ENCODE measurements around the gene MSI2.

The MSI2 gene

GRCh38 chr17:57594767-57595166, 338.4 kb downstream of the MSI2 start:
- H3K36me3 ChIP-seq (ENCODE audit: insufficient read depth, low read length), result peaks cover 75% of the 10 kb centered on the region
- no peaks in the 10 kb centered on the region for H3K9me2 ChIP-seq (replicated peaks; ENCODE audit: low read depth, low read length)
- H3K9me3 ChIP-seq (ENCODE audit: insufficient read depth, low read depth, low read length), result peaks cover 4% of the 10 kb centered on the region; the same call in 1 of the 2 replicates
- H3K4me3 ChIP-seq (ENCODE audit: low read length, poor library complexity, severe bottlenecking), result no peak overlapping the region
- no peaks in the 10 kb centered on the region for H3K27me3 ChIP-seq (ENCODE audit: insufficient read depth, low read length, poor library complexity, severe bottlenecking)
- peaks cover 50% of the 10 kb centered on the region; the same call in 1 of the 2 replicates for H3K79me2 ChIP-seq (ENCODE audit: insufficient read depth, low read length)
- H3K4me2 ChIP-seq (ENCODE audit: low read depth, low read length, poor library complexity, severe bottlenecking), result no peak overlapping the region
- peaks cover 4% of the 10 kb centered on the region for H4K20me1 ChIP-seq (ENCODE audit: insufficient read depth, low read length, poor library complexity, severe bottlenecking)
- TF ChIP-seq EZH2phosphoT487 (IDR thresholded peaks at IDR 0.05; ENCODE audit: borderline replicate concordance), result no peak
- no peak for TF ChIP-seq CTCF (conservative IDR thresholded peaks at IDR 0.05; ENCODE audit: low read length)
- H3F3A ChIP-seq (ENCODE audit: low read depth), result no peaks in the 10 kb centered on the region
- no peak overlapping the region for H2AFZ ChIP-seq (ENCODE audit: low read length)
- no peak overlapping the region for H3K9ac ChIP-seq (ENCODE audit: low read depth, low read length, poor library complexity, severe bottlenecking)
- H3K4me1 ChIP-seq (ENCODE audit: insufficient read depth, low read length, poor library complexity, severe bottlenecking), result peaks cover 14% of the 10 kb centered on the region

- no peak overlapping the region for H2AFZ ChIP-seq (ENCODE audit: low read length)
- peaks cover 72% of the 10 kb centered on the region for H3K36me3 ChIP-seq (ENCODE audit: insufficient read depth, low read length)
- no peaks in the 10 kb centered on the region for H3K9me2 ChIP-seq (replicated peaks; ENCODE audit: low read depth, low read length)
- H3K27me3 ChIP-seq (ENCODE audit: insufficient read depth, low read length, poor library complexity, severe bottlenecking), result no peaks in the 10 kb centered on the region
- no peak overlapping the region for H3K4me3 ChIP-seq (ENCODE audit: low read length, poor library complexity, severe bottlenecking)
- H3K4me2 ChIP-seq (ENCODE audit: low read depth, low read length, poor library complexity, severe bottlenecking), result no peak overlapping the region
- peaks cover 21% of the 10 kb centered on the region for H3K4me1 ChIP-seq (ENCODE audit: insufficient read depth, low read length, poor library complexity, severe bottlenecking)
- peaks cover 4% of the 10 kb centered on the region; the same call in 1 of the 2 replicates for H3K9me3 ChIP-seq (ENCODE audit: insufficient read depth, low read depth, low read length)
- no peaks in the 10 kb centered on the region for H3F3A ChIP-seq (ENCODE audit: low read depth)
- TF ChIP-seq EZH2phosphoT487 (IDR thresholded peaks at IDR 0.05; ENCODE audit: borderline replicate concordance) (no peak), CTCF (conservative IDR thresholded peaks at IDR 0.05; ENCODE audit: low read length) (no peak)
- H3K9ac ChIP-seq (ENCODE audit: low read depth, low read length, poor library complexity, severe bottlenecking), result no peak overlapping the region
- peaks cover 6% of the 10 kb centered on the region for H4K20me1 ChIP-seq (ENCODE audit: insufficient read depth, low read length, poor library complexity, severe bottlenecking)
- H3K79me2 ChIP-seq (ENCODE audit: insufficient read depth, low read length), result peaks cover 45% of the 10 kb centered on the region; the same call in 1 of the 2 replicates
Measured at GRCh38 chr17:57595426-57595825, 339.1 kb downstream of the MSI2 start.

- Histone ChIP-seq H4K20me1 (ENCODE audit: insufficient read depth, low read length, poor library complexity, severe bottlenecking) (peaks cover 8% of the 10 kb centered on the region), H3K9me3 (ENCODE audit: insufficient read depth, low read depth, low read length) (peaks cover 4% of the 10 kb centered on the region; the same call in 1 of the 2 replicates), H3K4me2 (ENCODE audit: low read depth, low read length, poor library complexity, severe bottlenecking) (no peak overlapping the region), H3K79me2 (ENCODE audit: insufficient read depth, low read length) (peaks cover 38% of the 10 kb centered on the region; the same call in 1 of the 2 replicates), H3K4me1 (ENCODE audit: insufficient read depth, low read length, poor library complexity, severe bottlenecking) (peaks cover 24% of the 10 kb centered on the region), H3K9ac (ENCODE audit: low read depth, low read length, poor library complexity, severe bottlenecking) (no peak overlapping the region), H3K36me3 (ENCODE audit: insufficient read depth, low read length) (peaks cover 72% of the 10 kb centered on the region), H2AFZ (ENCODE audit: low read length) (no peak overlapping the region), H3K9me2 (replicated peaks; ENCODE audit: low read depth, low read length) (no peaks in the 10 kb centered on the region), H3F3A (ENCODE audit: low read depth) (no peaks in the 10 kb centered on the region), H3K4me3 (ENCODE audit: low read length, poor library complexity, severe bottlenecking) (no peak overlapping the region), H3K27me3 (ENCODE audit: insufficient read depth, low read length, poor library complexity, severe bottlenecking) (no peaks in the 10 kb centered on the region)
- no peak for TF ChIP-seq CTCF (conservative IDR thresholded peaks at IDR 0.05; ENCODE audit: low read length)
- no peak for TF ChIP-seq EZH2phosphoT487 (IDR thresholded peaks at IDR 0.05; ENCODE audit: borderline replicate concordance)
Measured at GRCh38 chr17:57595947-57596695, 339.8 kb downstream of the MSI2 start.
